Measurements from ENCODE around the gene ATXN1. TPM values are rescaled to one million over a fixed set of nuclear protein-coding genes. Genes with fewer than 3 reads are reported as not detected.

Gene ATXN1
- total RNA-seq, 1 experiment from 2014 or later, result 16.5 TPM

DNA sequence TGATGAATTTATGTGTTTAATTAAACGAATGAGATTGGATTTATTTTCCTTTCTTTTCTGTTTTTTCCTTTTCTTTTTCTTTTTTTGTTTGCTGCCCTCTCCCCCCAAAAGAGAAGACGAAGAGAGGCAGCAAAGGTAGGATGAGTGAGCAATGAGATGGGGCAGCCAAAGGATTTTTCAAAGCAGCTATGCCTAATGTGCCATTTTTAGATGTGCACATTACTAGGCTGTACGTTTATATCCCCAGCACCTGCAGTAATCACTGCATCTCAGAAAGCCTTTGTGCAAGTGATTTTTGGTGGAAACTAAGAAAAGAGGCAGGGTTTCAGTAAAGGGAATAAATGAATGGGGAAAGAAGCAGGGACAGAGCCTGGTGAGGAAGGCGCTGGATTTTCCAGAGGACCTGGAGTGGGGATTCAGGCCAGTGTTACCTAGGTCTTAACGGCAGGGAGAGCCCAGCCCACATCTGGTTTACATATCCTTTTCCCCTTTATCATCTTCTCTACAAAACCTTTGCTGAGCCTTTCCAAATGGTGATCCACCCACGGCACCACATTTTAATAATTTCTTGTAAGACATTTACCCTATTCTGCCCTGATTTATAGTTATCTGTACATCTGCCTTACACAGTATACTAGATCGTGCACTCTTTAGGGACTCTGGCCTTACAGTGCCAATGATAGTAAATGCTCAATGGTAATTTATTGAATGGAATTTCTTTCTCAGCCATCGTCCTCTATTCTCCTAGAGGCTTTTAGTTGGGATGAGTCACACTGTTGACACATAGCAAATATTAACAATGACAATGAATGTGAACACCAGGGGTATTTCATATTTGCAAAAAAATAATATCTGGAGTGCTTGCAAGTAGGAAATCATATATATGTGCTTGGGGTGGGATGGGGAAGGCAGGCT, 38.3 kb upstream of the ATXN1 start:
- Mint-ChIP-seq H3K27ac (ENCODE audit: low read depth, unreplicated experiment) (no peak overlapping the region), H3K27me3 (ENCODE audit: insufficient read depth, unreplicated experiment) (no peaks in the 10 kb centered on the region), H3K4me3 (ENCODE audit: unreplicated experiment) (no peak overlapping the region), H3K36me3 (ENCODE audit: insufficient read depth, unreplicated experiment) (no peaks in the 10 kb centered on the region), H3K9me3 (ENCODE audit: unreplicated experiment) (no peaks in the 10 kb centered on the region), H3K4me1 (ENCODE audit: insufficient read depth, unreplicated experiment) (peaks cover 10% of the 10 kb centered on the region)
- BruUV-seq (replicated peaks), result no TSS peak
- TF ChIP-seq, protein P1, sequence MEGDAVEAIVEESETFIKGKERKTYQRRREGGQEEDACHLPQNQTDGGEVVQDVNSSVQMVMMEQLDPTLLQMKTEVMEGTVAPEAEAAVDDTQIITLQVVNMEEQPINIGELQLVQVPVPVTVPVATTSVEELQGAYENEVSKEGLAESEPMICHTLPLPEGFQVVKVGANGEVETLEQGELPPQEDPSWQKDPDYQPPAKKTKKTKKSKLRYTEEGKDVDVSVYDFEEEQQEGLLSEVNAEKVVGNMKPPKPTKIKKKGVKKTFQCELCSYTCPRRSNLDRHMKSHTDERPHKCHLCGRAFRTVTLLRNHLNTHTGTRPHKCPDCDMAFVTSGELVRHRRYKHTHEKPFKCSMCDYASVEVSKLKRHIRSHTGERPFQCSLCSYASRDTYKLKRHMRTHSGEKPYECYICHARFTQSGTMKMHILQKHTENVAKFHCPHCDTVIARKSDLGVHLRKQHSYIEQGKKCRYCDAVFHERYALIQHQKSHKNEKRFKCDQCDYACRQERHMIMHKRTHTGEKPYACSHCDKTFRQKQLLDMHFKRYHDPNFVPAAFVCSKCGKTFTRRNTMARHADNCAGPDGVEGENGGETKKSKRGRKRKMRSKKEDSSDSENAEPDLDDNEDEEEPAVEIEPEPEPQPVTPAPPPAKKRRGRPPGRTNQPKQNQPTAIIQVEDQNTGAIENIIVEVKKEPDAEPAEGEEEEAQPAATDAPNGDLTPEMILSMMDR (IDR thresholded peaks at IDR 0.05; ENCODE audit: unreplicated experiment), result no peak
- POLR2A ChIA-PET, result no interaction called here
- intact Hi-C loops (cut with micrococcal nuclease), result no loop called here
- DNase-seq (ENCODE audit: unreplicated experiment), result peak; percentile 28
- CTCF ChIA-PET, result interaction anchor here (1.4 kb wide), 1 partner anchor 40 kb away, joined by 3 read pairs; no protein-coding TSS in a partner anchor

DNA sequence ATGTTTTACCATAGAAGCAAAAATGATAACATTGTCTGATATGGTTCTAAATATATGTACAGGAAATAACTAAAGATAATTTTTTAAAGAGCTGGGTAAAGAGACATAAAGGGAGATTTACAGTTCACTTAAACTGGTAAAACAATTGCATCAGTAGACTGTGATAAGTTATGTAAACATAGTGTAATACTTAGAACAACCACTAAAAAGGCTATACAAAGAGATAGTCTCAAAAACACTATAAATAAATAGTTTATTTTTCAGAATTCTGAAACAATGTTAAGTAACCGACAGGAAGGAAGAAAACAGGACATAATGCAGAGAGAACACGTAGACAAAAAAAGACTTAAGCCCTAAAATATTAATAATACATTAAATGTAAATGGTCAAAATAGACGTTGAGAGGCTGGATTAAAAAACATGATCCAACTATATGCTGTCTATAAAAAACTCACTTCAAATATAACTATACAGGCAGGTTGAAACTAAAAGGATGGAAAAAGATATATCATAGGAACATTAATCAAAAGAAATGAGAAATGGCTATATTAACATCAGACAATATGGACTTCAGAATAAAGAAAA, 32.7 kb upstream of the ATXN1 start:
- Mint-ChIP-seq H3K9me3 (ENCODE audit: unreplicated experiment) (no peaks in the 10 kb centered on the region), H3K27me3 (ENCODE audit: insufficient read depth, unreplicated experiment) (no peaks in the 10 kb centered on the region), H3K4me3 (ENCODE audit: unreplicated experiment) (no peak overlapping the region), H3K27ac (ENCODE audit: low read depth, unreplicated experiment) (no peak overlapping the region), H3K36me3 (ENCODE audit: insufficient read depth, unreplicated experiment) (no peaks in the 10 kb centered on the region), H3K4me1 (ENCODE audit: insufficient read depth, unreplicated experiment) (no peaks in the 10 kb centered on the region)
- TF ChIP-seq, protein P1 (IDR thresholded peaks at IDR 0.05; ENCODE audit: unreplicated experiment), result no peak
- ChIA-PET CTCF (no interaction called here), POLR2A (no interaction called here)
- no peak for DNase-seq (ENCODE audit: unreplicated experiment)
- intact Hi-C loops (cut with micrococcal nuclease), result no loop called here
- no TSS peak for BruUV-seq (replicated peaks)

DNA sequence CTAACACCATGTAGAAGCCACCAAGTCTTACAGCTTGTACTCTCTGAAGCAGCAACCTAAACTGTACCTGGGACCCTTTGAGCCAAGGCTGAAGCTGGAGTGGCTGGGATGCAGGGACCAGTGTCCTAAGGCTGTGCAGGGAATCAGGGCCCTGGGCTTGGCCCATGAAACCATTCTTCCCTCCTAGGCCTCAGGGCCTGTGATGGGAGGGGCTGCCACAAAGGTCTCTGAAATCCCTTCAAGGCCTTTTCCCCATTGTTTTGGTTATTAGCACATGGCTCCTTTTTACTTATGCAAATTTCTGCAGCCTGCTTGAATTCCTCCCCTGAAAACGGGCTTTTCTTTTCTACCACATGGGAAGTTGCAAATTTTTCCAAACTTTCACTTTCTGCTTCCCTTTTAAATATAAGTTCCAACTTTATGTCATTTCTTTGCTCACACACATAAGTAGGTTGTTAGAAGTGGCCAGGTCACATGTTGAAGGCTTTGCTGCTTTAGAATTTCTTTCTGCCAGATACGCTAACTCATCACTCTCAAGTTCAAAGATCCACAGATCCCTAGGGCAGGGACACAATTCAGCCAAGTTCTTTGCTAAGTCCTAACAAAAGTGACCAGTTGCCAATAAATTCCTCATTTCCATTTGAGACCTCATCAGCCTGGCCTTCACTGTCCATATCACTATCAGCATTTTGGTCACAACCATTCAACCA, 28.2 kb upstream of the ATXN1 start:
- intact Hi-C loops (cut with micrococcal nuclease), result no loop called here
- H3K9me3 Mint-ChIP-seq (ENCODE audit: unreplicated experiment), result peaks cover 9% of the 10 kb centered on the region
- H3K27me3 Mint-ChIP-seq (ENCODE audit: insufficient read depth, unreplicated experiment), result no peaks in the 10 kb centered on the region
- H3K36me3 Mint-ChIP-seq (ENCODE audit: insufficient read depth, unreplicated experiment), result no peaks in the 10 kb centered on the region
- ChIA-PET POLR2A (no interaction called here), CTCF (interaction anchor here (1.3 kb wide), 1 partner anchor 19 kb away, joined by 3 read pairs; no protein-coding TSS in a partner anchor)
- BruUV-seq (replicated peaks), result no TSS peak
- H3K27ac Mint-ChIP-seq (ENCODE audit: low read depth, unreplicated experiment), result no peak overlapping the region
- TF ChIP-seq, protein P1 (IDR thresholded peaks at IDR 0.05; ENCODE audit: unreplicated experiment), result no peak
- H3K4me1 Mint-ChIP-seq (ENCODE audit: insufficient read depth, unreplicated experiment), result no peaks in the 10 kb centered on the region
- DNase-seq (ENCODE audit: unreplicated experiment), result no peak
- H3K4me3 Mint-ChIP-seq (ENCODE audit: unreplicated experiment), result no peak overlapping the region

DNA sequence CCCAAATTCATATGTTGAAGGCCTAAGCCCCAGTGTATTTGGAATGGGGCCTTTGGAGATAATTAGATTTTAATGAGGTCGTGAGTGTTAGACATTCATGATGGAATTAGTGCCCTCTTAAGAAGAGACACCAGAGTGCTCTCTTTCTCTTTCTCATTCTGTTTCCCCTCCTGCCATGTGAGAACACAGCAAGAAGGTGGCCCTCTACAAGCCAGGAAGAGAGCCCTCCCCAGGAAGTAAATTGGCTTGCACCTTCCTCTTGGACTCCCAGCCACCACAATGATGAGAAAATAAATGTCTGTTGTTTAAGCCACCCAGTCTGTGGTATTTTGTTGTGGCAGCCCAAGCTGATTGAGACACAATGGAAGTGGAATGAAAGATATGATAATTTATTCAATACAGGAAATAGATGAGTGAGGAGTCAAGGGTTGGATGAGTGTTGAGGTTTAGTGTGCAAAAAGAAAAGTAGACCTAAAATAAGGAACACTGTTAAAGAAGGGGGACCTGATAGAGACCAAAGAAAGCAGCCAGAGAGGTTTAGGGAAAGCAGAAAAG, 25.9 kb upstream of the ATXN1 start:
- H3K4me3 Mint-ChIP-seq (ENCODE audit: unreplicated experiment), result no peak overlapping the region
- ChIA-PET POLR2A (no interaction called here), CTCF (no interaction called here)
- intact Hi-C loops (cut with micrococcal nuclease), result no loop called here
- H3K27me3 Mint-ChIP-seq (ENCODE audit: insufficient read depth, unreplicated experiment), result no peaks in the 10 kb centered on the region
- peaks cover 9% of the 10 kb centered on the region for H3K9me3 Mint-ChIP-seq (ENCODE audit: unreplicated experiment)
- no TSS peak for BruUV-seq (replicated peaks)
- no peaks in the 10 kb centered on the region for H3K36me3 Mint-ChIP-seq (ENCODE audit: insufficient read depth, unreplicated experiment)
- TF ChIP-seq, protein P1 (IDR thresholded peaks at IDR 0.05; ENCODE audit: unreplicated experiment), result no peak
- H3K4me1 Mint-ChIP-seq (ENCODE audit: insufficient read depth, unreplicated experiment), result no peaks in the 10 kb centered on the region
- no peak overlapping the region for H3K27ac Mint-ChIP-seq (ENCODE audit: low read depth, unreplicated experiment)
- no peak for DNase-seq (ENCODE audit: unreplicated experiment)
